GM04504 (cell line): ENCODE measurements around the gene FBXO3.
"Not testable (repeated sequence)": the region's sequence is repeated elsewhere in the genome, so short reads cannot be mapped to it uniquely, and the experiment has no call there.

ENCODE experiments used
- DNase-seq: peaks from one replicate; pipeline ENCODE4 v3.0.0-alpha.2; 2012; ENCODE audit warnings: low read depth

Gene FBXO3

GRCh38 chr11:33773987-33774735 lies at the start of gene FBXO3:
TSS of gene FBXO3 (minus strand) at chr11:33774520. CDS start at chr11:33774497, 23 bp downstream.
- peak; percentile 53 for DNase-seq

DNA sequence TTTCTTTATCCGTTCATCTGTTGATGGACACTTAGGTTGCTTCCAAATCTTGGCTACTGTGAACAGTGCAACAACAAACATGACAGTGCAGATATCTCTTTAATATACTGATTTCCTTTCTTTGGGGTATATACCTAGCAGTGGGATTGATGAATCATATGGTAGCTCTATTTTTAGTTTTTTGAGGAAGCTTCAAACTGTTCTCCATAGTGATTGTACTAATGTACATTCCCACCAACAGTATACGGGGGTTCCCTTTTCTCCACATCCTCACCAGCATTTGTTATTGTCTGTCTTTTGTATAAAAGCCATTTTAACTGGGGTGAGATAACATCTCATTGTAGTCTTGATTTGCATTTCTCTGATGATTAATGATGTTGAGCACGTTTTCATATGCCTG lies 48.7 kb upstream of the FBXO3 start:
- DNase-seq = not testable (repeated sequence)

DNA sequence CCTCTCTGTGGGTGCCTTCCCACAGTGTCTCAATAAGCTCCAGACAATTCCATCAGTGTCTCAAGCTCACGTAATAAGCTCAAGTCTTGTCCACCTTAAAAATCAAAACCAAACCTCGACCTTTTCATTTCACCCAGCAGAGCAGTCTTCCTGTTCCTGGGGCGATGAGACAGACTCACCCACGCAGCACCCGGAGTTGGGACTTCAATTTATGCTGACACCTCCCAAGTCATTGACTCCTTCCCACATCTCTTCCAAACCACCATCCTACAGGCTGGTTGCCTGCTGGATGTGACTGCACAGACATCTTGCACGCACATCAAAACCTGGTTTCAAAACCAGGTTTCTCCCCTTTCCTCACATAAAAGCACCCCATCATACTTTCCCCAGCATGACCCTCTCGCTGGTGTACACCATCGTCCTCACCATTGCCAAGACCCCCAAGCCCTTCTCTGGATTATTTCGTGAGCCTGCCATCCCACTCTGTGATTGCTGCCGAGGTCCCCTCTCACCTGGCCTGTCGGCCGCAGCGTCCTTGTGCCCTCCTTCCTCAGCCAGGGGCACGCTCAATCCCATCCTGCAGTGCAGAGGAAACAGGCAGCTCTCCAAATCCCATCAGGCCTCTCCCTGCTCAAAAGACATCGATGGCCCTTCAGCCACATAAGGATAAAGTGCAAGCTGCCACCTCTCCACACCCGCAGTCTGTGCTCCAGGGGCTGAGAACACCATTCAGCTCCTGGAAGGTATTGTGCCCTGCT lies 45.1 kb upstream of the FBXO3 start:
- DNase-seq = no peak

GRCh38 chr11:33808228-33808828 lies 34.0 kb upstream of the FBXO3 start:
- DNase-seq = peak; percentile 45

GRCh38 chr11:33804471-33804870 lies 30.2 kb upstream of the FBXO3 start:
- DNase-seq = no peak

DNA sequence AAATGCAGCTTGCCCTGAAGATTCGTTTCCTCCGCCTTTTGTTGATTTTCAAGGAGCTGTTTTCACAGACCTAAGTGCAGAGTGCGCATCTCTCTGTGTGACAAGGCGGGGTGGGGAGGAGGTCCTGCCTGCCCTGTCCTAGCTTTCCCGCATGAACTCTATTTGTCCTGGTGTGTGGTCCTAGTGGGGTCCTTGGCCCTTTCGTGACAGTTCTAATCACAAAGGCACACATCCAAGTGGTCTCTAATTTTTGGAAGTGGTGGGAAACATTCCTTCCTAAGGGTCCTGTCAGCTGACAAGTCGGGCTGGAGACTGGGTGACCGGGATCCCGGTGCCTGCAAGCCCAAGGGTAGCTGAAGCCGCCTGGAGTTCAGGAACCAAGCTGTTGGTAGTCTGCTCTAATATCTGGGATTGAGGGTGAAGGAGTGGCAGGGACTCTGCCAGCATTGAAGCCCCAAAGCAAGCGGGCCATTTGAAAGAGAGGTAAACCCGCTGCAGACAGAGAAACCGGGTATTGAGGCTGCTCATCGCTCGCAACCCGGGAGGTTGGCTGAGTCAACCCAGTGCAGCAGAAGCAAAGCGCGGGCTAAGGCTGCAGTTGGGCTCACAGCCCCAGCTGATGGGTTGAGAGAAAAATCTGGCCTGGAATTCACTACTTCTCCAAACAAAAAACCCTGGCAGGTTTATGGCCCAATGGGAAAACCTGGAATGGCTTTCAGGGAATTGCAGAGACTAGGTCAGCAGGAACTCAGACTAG lies 28.1 kb upstream of the FBXO3 start:
- DNase-seq = peak; percentile 71

DNA sequence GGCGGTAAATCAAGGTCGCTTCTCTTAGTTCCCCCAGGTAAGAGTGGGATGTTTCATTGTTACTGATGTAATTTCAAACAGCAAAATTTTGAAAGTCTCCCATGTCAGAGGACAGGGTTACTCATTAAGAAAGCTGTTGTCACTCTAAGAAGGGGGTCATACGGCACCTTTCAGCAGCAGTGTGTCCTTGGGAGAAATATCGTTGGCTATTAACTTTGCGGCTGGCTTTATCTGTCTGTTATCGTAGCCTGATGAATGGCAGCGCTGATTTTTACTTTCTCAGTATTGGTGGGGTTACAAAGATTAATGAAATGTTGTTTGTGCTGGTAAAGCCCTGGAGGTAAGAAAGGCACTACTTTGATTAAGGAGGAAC lies 27.5 kb upstream of the FBXO3 start:
- no peak for DNase-seq

- no peak for DNase-seq
These were observed 23.6 kb upstream of the FBXO3 start for GRCh38 chr11:33797879-33798278.

- DNase-seq = no peak
These were observed 15.7 kb upstream of the FBXO3 start for GRCh38 chr11:33790040-33790439.

DNA sequence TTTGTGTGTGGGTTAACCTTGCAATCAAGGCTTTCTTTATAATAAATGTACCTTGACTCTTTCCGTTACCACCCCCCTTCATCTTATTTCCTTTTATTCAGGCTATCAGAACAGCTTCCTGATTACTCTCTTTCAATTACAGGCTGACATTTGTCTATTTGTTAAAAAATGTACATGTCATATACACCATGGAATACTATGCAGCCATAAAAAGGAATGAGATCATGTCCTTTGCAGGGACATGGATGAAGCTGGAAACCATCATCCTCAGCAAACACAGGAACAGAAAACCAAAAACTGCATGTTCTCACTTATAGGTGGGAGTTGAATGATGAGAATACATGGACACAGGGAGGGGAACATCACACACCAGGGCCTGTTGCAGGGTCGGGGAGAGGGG lies 13.8 kb upstream of the FBXO3 start:
- DNase-seq = not testable (repeated sequence)

- no peak for DNase-seq
These were observed 12.8 kb upstream of the FBXO3 start for GRCh38 chr11:33787076-33787475.

DNA sequence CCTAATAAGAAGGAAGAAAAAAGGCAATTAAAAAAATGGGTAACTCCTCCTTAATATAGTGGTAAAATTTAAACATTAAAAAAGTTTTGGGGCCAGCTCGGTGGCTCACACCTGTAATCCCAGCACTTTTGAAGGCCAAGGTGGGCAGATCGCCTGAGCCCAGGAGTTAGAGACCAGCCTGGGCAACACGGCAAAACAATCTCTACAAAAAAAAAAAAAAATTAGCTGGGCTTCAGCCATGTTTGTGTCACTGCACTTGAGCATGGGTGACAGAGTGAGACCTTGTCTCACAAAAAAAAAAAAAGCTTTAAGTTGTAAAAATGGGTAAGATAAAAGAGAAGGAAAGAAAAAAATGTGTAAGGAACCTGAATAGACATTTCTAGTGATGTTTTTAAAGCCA lies 11.3 kb upstream of the FBXO3 start:
- DNase-seq = no peak

GRCh38 chr11:33779849-33780528 lies 5.7 kb upstream of the FBXO3 start:
- peak; percentile 37 for DNase-seq

- DNase-seq = no peak
These were observed 4.4 kb upstream of the FBXO3 start for GRCh38 chr11:33778675-33779074.

DNA sequence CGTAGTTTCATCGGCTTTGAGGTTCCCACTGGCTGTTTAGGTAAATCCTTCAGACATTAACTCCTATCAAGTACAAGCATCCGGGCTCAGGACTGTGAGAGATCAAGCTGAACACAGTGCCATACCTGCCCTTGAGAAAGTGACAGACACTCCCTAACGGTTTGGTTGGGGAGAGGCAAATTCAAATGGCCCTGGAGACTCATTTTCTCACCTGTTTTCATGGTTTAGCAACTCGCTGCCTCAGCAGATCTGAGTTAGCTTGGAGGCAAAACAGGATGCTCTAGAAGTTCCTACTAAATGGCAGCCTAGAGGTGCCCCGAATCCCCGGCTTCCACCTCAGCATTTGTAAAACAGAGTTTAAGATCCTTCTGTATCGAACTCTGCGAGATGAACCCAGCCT lies 3.6 kb upstream of the FBXO3 start:
- DNase-seq = no peak

DNA sequence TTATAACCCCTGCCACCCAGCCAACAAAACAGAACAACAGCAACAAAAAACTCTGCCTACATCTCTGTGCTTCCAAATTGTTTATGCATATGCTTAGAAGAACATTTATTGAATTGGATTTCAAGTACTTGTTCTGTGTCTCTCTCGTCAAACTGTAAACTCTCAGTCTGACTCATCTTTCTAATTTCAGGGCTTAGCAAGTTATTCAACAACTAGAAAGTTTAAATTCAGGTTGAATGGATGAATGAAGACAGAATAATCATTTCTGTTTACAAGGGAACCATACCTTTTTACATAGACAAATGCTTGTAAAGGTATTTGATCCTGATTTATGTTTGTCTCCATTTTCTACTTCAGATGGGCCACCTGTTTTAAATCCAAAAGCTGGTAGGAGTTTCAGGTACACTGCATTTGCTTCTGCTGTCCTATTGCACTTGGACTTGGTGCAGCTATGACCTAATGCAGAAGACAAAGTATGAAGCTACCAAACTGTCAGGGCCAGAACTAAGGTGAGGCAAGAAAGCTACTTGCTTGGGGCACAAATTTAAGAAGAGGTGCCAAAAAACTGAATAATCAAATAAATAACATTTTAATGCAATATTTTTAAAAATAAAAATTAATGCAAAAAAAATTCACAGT lies 1.6 kb upstream of the FBXO3 start:
- DNase-seq = no peak

DNA sequence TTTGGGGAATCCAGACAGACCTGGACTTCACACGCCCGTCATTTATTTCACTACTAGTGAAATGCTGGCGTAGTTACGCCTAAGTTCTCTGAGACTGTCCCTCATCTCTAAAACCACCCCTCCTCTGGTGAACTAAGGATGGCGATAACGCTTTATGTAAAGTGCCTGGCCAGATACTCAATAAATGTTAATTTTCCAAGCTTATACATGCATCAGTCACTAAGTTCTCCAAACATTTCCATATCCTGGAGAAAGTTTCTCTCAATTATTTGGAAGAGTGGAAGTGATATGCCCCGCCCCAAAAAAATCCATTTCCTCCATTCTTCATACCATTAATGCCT lies 1.1 kb upstream of the FBXO3 start:
- no peak for DNase-seq

GRCh38 chr11:33774736-33775466 lies 581 bp upstream of the FBXO3 start:
- DNase-seq = no peak

GRCh38 chr11:33773404-33773986 lies 825 bp downstream of the FBXO3 start:
- DNase-seq = no peak

DNA sequence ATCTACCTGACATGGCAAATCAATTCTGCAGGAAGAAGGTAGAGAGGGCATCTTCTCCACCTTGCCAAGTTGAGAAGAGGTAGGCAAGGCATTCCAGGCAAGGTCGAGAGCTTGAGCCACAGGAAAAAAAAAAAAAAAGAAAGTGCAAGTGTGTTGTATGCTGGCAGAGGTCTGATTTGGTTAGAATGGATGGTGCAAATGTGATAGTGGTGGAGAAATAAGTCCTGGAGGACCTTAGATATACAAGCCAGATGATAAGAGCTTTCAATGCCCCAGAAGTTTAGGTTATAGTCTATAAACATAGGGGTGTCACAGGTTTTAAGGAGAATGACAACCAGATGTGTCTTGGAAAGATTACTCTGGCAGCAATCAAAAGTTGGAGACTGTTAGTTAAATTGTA lies 1.4 kb downstream of the FBXO3 start:
- no peak for DNase-seq
